Nucleus accumbens (tissue), 56 donors: ENCODE results near the gene UBE3C.
A peak's percentile ranks its signal among the peaks of the same experiment; 100 is the strongest.

Experiments used
- DNase-seq, 56 donors: peaks; one replicate each; lab custom pipeline; 2025; lab: John Stamatoyannopoulos, UW

Gene UBE3C

DNA sequence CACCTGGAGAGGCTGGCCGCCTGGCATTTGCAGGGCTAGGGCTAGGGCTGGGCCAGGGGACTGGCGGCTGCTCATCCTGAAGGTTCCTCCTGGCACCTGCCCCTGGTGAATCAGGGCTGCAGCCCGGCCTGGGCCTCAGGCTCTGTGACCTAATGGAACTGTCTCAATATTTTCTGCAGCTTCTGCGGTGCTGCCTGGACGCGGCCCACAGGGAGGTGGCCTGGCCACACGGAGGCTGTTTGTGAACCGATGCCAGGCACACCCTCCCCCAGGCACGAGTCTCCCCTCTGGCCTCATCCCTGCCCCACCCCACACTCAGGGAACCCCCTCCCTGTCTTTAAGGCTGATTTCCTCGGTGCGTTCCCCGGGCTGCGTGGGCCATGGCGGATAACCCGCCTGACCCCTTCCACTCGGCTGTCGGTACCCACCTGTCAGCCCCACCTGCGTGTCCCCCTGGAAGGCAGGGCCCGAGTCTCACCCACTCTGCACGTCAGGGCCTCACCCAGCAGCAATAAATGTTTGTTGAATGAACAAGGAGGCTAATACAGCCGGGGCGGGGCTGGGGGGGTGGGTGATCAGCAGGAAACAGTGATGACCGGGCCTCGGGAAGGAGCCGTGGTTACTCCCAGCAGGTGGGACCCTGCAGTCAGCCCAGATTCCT lies 143.5 kb downstream of the UBE3C start:
- DNase-seq = no peak

- DNase-seq = no peak
Observed at GRCh38 chr7:157284229-157285014, 145.7 kb downstream of the UBE3C start.

GRCh38 chr7:157291404-157292080 lies 152.8 kb downstream of the UBE3C start:
- no peak for DNase-seq

DNA sequence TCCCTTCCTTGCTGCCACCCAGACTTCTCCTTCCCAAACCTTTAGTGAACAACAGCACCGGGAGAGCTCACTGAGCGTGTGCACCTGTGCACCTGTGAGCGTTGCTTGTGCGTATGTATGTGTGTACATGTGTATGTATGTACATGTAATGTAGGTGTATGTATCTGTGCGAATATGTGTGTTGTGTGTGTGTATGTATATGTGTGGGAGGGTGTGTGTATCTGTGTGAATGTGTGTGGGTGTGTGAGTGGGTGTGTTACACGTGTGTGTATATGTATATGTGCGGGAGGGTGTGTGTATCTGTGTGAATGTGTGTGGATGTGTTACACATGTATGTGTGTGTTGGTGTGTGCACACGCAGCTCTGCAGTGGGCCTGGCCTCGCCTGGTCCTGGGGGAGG lies 153.5 kb downstream of the UBE3C start:
- no peak for DNase-seq

GRCh38 chr7:157292770-157293412 lies 154.2 kb downstream of the UBE3C start:
- no peak for DNase-seq

- no peak for DNase-seq
Observed at GRCh38 chr7:157293413-157293788, 154.7 kb downstream of the UBE3C start.

- no peak for DNase-seq
Observed at GRCh38 chr7:157294773-157295172, 156.0 kb downstream of the UBE3C start.

GRCh38 chr7:157295338-157295737 lies 156.6 kb downstream of the UBE3C start:
- DNase-seq = no peak

DNA sequence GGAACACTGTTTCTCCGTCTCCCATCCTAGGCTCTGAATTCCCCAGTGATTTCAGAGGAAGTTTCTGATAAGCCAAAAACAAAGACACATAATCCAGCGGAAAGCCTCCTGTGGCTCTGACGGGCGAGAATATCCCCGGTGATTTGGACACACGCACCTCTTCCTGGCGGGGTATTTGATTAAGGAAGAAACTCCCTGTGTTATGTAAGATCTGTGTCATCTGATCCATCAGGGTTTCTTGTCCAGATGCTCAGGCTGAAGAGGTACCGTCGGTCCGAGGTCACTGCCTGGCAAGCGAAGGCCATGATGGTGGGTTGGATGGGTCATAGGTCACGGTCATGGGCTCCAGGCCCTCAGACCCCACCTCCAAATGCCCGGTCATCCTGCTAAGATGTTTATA lies 158.5 kb downstream of the UBE3C start:
- DNase-seq = no peak

GRCh38 chr7:157299317-157299612 lies 160.5 kb downstream of the UBE3C start:
- no peak for DNase-seq

DNA sequence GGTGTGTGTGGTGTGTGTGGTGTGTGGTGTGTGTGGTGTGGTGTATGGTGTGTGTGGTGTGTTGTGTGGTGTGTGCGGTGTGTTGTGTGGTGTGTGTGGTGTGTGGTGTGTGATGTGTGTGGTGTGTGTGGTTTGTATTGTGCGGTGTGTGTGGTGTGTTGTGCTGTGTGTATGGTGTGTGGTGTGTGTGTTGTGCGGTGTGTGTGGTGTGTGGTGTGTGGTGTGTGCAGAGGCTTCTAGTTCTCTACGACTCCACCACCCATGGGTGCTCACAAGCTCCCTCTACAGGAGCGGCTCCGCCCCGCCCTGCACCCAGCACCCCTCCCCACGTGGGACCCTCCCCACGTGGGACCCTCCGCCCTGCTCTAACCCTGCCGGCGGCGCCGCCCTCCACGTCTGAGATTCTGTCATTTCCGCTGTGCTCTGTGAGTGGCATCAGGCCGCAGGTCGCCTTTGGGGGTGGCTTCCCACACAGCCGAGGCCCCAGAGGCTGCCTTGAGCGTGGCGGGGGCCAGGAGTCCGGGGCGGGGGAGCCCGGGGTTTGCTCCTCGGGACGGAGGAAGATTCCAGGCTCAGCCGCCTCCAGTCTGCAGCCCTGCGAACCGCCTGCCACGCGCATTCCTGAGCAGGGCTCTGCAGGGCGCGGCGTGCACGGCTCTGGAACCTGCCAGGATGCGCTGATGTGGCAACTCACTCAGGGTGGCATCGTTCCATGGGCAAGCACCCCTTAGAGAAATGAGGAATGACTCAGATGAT lies 161.1 kb downstream of the UBE3C start:
- DNase-seq = no peak

GRCh38 chr7:157300369-157300825 lies 161.7 kb downstream of the UBE3C start:
- DNase-seq = no peak

GRCh38 chr7:157301610-157302120 lies 162.9 kb downstream of the UBE3C start:
- no peak for DNase-seq

DNA sequence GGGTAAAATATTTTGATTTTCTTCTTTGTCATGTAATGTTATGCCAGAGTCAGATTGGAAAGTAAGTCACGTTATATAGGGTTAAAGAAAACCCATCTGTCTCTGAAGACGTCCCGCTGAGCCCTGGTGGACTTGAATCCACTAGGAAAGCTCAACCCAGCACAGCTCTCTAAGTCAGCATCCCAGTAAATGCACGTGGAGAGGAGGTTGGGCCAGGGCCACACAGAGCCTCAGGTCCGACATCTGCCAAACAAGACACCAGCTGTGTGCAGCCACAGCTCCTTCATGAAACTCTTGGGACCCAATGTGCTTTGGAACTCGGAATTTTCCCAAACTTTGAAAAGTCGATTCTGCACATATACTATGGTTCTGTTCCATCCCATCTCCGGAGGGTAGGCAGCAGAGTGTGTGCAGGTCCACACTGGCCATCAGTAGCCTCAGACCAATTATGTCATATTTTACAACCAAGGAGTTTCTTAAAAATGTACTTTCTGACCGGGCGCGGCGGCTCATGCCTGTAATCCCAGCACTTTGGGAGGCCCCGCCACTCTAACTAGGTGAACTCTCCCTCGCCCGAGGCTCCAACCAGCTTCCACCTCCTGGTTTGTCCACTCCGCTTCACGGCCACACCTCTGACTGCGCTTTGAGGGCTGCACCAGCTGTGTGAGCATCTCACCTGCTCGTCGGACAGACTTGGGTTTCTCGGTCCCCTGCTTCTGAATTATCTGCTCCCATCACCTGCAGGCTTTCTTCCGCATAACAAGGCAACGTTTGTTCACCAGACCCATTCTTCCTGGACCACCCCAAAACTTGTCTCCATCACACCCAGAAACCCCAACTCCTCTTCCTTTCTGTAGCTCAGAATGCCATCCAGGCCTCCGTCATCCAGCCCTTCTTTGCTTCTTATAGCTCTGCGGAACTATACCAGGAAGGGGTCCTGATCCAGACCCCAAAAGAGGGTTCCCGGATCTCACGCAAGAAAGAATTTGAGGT lies 168.4 kb downstream of the UBE3C start:
- DNase-seq = no peak

- DNase-seq = peak in 8 of 56 donors; percentile 11 to 52 (median 28)
Observed at GRCh38 chr7:157309988-157310668, 171.4 kb downstream of the UBE3C start.

GRCh38 chr7:157310676-157311185 lies 172.0 kb downstream of the UBE3C start:
- no peak for DNase-seq

DNA sequence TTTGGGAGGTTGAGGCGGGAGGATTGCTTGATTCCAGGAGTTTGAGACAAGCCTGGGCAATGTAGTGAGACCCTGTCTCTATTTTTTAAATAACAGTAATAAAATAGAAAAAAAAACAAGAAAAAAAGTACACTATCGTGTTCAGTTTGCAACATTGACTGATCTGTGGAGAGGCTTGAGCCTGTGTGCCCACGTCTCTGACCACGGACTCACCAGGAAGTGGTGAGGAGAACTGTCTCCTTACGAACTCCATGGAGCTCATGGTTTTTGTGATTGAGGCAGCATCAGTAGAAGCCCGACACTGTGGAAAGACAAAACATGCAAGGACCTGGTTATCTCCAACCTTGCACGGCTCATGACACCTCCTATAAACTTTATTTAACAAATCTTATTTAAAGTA lies 174.2 kb downstream of the UBE3C start:
- no peak for DNase-seq

DNA sequence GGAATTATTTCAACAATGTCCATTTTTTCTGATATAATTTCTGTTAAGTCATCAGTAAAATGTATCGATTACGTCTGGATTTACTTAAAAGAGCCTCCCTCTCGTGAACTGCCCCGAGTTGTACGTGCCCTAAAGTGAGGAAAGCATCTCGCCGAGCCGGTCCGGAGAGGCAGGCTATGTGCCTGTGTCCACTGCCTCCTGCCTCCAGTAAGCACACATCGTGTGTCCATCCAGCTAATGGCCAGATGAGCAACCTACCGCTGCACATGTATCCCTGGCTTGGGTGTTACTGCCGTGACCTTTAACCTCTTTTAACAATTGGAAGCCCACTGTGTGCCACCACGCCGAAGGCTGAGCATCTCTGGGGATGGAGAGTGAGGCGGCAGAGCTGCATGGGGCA lies 174.9 kb downstream of the UBE3C start:
- no peak for DNase-seq
